Cardiac fibroblast (primary cell): Measurements from ENCODE around the gene KRT6A.
A peak's percentile ranks its signal among the peaks of the same experiment; 100 is the strongest.

Experiments used
- DNase-seq, 2 donors: peaks; one replicate each; pipeline versions ENCODE4 v3.0.0 to v3.0.0-alpha.2; 2010; ENCODE audit warnings: low read depth in 2 of 2
- H3K4me3 ChIP-seq, 2 donors: replicated peaks in 1 of 2; 1 replicate in 1 of 2; 2 replicates in 1 of 2; pipeline ENCODE4 v1.5.1; 2011; ENCODE audit warnings: low read depth in 2 of 2, low read length in 2 of 2, mild to moderate bottlenecking in 2 of 2, moderate library complexity in 1 of 2
- TF ChIP-seq, protein P1 (sequence below): IDR thresholded peaks from one replicate; pipeline ENCODE4 v1.5.1; 2011; ENCODE audit warnings: low read depth, mild to moderate bottlenecking, low read length, inconsistent platforms

The KRT6A gene

DNA sequence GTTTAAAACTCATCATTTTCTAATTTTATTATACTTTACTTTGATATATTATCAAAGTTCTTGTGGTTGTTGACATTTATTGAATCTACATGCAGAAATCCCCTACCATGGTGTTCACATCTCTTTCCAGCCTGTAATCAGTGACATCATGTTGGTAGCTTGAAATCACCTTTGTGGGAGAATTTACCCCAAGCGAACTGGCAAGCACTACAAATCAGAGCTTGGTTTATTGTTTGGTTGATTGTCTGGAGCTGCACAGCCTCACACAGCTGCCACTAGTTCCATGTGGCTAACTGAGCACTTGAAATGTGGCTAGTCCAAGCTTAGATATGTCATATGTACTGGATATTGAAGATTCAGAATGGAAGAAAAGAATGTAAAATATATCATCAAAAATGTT lies 42.5 kb upstream of the KRT6A start:
- TF ChIP-seq, protein P1, sequence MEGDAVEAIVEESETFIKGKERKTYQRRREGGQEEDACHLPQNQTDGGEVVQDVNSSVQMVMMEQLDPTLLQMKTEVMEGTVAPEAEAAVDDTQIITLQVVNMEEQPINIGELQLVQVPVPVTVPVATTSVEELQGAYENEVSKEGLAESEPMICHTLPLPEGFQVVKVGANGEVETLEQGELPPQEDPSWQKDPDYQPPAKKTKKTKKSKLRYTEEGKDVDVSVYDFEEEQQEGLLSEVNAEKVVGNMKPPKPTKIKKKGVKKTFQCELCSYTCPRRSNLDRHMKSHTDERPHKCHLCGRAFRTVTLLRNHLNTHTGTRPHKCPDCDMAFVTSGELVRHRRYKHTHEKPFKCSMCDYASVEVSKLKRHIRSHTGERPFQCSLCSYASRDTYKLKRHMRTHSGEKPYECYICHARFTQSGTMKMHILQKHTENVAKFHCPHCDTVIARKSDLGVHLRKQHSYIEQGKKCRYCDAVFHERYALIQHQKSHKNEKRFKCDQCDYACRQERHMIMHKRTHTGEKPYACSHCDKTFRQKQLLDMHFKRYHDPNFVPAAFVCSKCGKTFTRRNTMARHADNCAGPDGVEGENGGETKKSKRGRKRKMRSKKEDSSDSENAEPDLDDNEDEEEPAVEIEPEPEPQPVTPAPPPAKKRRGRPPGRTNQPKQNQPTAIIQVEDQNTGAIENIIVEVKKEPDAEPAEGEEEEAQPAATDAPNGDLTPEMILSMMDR, result no peak
- DNase-seq, result no peak
- H3K4me3 ChIP-seq, result no peak overlapping the region

DNA sequence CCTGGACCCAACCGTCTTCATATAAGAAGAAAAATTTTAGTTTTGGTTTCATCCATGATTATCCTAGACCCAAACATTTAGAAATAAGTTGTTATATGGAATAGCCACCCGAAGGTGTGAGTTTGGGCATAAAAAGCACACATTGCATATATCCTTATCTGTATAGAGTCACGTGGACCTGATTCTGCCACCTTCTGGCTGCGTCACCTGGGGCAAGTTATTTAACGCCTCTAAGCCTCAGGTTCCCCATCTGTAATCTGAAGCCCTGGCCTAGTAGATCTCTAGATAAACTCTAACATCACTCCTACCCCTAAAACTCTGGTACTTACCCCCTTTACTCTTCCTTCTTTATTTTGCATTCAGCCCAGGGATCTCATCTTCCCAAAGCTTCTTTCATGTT lies 41.4 kb upstream of the KRT6A start:
- DNase-seq, result no peak
- no peak overlapping the region for H3K4me3 ChIP-seq
- TF ChIP-seq, protein P1, result peak; percentile 5

DNA sequence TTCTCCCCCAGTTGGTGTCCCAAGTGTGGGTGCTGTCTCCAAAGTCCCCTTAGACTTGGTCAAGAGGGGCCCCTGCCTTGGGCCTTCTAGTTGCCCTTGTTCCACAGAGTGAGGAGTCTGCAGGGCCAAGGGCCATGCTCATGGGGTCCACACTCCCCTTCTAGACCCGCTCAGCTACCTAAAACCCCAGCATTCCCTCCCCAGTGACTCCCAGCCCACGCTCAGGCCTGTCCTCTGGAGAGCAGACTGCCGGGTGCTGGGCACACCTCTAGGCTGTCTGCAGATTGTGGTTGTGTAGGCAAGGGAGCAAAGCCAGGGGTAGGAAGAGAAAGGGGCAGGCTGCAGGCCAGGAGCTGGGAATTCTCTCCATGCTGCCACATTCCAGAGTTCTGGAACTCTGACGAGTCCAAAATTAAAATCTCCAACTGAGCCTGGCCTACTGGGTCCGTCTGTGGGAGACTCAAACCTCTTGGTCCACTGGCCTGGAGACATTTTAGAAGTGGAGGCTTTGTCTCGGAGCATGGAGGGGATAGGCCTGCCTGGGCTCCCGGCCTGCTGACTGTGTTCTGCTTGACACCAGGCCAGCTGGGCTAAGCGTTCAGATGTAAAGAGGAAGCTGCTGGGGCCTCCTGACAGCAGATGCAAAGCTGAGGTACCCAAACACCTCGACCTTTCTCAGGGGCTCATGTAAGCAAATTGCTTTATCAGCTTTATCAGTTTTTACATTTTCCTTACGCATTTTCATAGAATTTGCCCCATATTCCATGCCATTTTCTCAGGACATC lies 40.8 kb upstream of the KRT6A start:
- H3K4me3 ChIP-seq, result no peak overlapping the region
- TF ChIP-seq, protein P1, result no peak
- DNase-seq, result no peak

DNA sequence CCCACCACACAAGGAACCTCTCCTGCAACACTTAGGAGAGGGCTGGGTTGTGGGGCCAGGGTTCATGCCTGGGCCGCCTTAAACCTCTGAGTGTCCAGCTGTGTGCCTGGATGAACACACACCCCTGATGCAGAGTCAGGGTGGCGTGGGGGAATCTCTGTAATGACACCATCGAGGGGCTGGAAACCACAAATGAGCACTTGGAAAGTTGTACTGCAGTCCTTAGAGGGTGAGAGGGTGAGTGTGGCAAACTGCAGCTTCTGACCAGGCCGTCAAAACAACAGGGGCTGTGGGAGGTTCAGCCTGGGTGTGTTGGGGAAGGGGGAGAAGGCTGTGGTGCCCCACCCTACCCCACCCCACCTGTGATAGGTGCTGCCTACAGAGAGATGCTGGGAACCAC lies 39.6 kb upstream of the KRT6A start:
- H3K4me3 ChIP-seq, result no peak overlapping the region
- no peak for DNase-seq
- TF ChIP-seq, protein P1, result no peak

DNA sequence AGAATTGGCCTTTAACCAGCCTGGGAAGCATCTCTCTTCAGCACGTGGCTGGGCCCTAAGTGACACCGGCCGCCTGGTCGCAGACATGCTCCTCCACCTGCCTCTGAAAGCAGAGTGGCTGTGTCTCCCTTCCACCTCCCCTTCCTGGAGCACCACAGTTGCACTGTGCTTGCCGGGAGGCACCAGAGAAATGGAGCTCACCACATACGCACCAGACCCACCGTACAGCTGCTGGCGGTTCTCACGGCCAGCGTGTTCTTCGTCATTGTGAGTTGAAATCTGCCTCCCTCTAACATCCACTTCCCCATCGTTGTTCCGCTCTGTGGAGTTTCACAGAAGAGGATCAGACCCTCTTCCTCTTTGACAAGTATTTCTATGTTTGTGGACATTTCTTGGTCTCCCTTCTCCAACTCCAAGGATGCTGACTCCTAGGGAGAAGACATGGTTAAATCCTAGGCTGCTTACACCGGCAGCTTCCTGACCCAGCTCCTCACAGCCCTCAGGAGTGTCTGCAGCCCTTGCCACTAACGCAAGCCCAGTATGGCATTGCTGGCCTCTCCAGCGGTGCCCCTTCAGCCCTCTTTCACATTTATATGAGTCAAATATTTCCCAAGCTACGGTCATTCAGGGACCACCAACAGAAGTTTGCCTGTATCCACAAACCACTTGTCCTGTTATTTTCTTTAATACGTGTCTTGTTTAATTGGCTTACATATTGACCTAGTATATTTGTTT lies 38.7 kb upstream of the KRT6A start:
- H3K4me3 ChIP-seq, result no peak overlapping the region
- TF ChIP-seq, protein P1, result no peak
- DNase-seq, result no peak

DNA sequence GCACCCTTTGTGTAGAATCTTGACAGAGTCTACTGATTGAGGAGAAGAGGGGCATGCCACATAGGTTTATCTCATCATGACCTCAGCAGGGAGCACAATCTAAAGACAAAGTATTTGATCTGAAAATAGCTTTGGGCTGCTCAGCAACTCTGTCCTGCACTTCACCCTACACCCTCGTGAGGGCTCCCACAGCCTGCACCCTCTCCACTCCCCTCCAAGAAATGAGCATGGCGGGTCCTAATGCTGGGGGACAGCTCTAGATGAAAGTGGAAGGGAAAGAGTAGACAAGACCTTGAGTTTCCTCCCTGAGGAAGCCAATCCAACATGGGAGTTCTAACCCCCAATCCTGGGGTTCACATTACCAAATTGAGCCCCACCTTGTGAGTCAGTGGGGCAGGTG lies 37.8 kb upstream of the KRT6A start:
- DNase-seq, result no peak
- H3K4me3 ChIP-seq, result no peak overlapping the region
- TF ChIP-seq, protein P1, result no peak
